ENCODE results near the gene MFSD12. TPM values are rescaled to one million over a fixed set of nuclear protein-coding genes. Genes with fewer than 3 reads are reported as not detected.

The MFSD12 gene
- total RNA-seq, 1 experiment from 2014 or later: 131 TPM

- peaks cover 11 to 17% of the 10 kb centered on the region in 2 experiments for H3K36me3 ChIP-seq (ENCODE audit: control insufficient read depth in 1 of 2, insufficient read depth in 2 of 2, low read length in 2 of 2)
- H3K79me2 ChIP-seq (ENCODE audit: insufficient read depth, low read length): peaks cover 18% of the 10 kb centered on the region; the same call in 1 of the 2 replicates
- 0 out of 2 replicates have a peak overlapping the region, but pooled peaks have one; percentile 1 for H3K4me2 ChIP-seq (ENCODE audit: low read length)
- peaks cover 5% of the 10 kb centered on the region; the same call in 1 of the 2 replicates for H4K20me1 ChIP-seq (ENCODE audit: insufficient read depth)
- intact Hi-C loops (cut with micrococcal nuclease): loop anchor here (1.0 to 5.0 kb wide), 2 partner anchors 30 to 82 kb away; partner anchors contain the start of gene CACTIN
- H3K4me3 ChIP-seq (replicated peaks in 1 of 2; ENCODE audit: low read depth in 1 of 2, low read length in 2 of 2): no peak overlapping the region
- CTCF ChIA-PET: interaction anchor here (0.7 to 2.0 kb wide), 8 partner anchors 13 to 60 kb away, joined by 3 to 11 read pairs (median 4); partner anchors contain the start of genes HMG20B and MFSD12
- H3K4me1 ChIP-seq (ENCODE audit: control insufficient read depth in 1 of 2, insufficient read depth in 2 of 2, low read length in 2 of 2): peaks cover 0 to 11% of the 10 kb centered on the region in 2 experiments; a peak in 2 of 4 replicates
- H3K9me2 ChIP-seq (ENCODE audit: insufficient read depth): no peaks in the 10 kb centered on the region
- peak; percentile 86 for ATAC-seq
- no peak for DNase-seq (ENCODE audit: low read depth, low spot score)
- TF ChIP-seq CTCF (IDR thresholded peaks at IDR 0.05 in 2 of 3, conservative IDR thresholded peaks at IDR 0.05 in 1 of 3; ENCODE audit: borderline replicate concordance in 1 of 3, insufficient read depth in 1 of 3, low read depth in 2 of 3, low read length in 2 of 3) (peak; percentile 78 to 98 (median 91)), CBX3 (IDR thresholded peaks at IDR 0.05; ENCODE audit: low read depth) (0 out of 2 replicates have a peak, but pooled peaks have one; percentile 12), EZH2phosphoT487 (IDR thresholded peaks at IDR 0.05; ENCODE audit: borderline replicate concordance) (no peak), RAD21 (IDR thresholded peaks at IDR 0.05; ENCODE audit: low read depth) (peak; percentile 82), EGR1 (IDR thresholded peaks at IDR 0.05; ENCODE audit: low read depth) (no peak), POLR2AphosphoS5 (IDR thresholded peaks at IDR 0.05; ENCODE audit: low read depth, low read length) (no peak), YY1 (IDR thresholded peaks at IDR 0.05; ENCODE audit: extremely low read depth, insufficient replicate concordance, low read depth, low read length) (no peak)
- POLR2A ChIA-PET: interaction anchor here (0.6 to 0.9 kb wide), 2 partner anchors 8 to 1098 kb away, joined by 3 read pairs; no protein-coding TSS in a partner anchor
- no peaks in the 10 kb centered on the region for H3K9me3 ChIP-seq (ENCODE audit: control insufficient read depth in 1 of 2, insufficient read depth in 1 of 2, low read depth in 1 of 2, low read length in 2 of 2)
- H2AFZ ChIP-seq (ENCODE audit: low read depth, low read length, poor library complexity, severe bottlenecking): no peak overlapping the region
- BruUV-seq (replicated peaks): no TSS peak
- H3K27ac ChIP-seq (ENCODE audit: low read depth, low read length): peak overlapping the region; percentile 24; the same call in 1 of the 2 replicates
- H3K9ac ChIP-seq (ENCODE audit: low read length): 0 out of 2 replicates have a peak overlapping the region, but pooled peaks have one; percentile 8
- RAD21 ChIA-PET (ENCODE audit: low non-redundant PET in 1 of 2, low total read pairs in 2 of 2, uncharacterized antibody in 2 of 2, unreplicated experiment in 2 of 2): interaction anchor here in 1 of 2 experiments (1.0 kb wide), 1 partner anchor 29 kb away, joined by 5 read pairs; no protein-coding TSS in a partner anchor
- no peaks in the 10 kb centered on the region for H3K27me3 ChIP-seq (ENCODE audit: insufficient read depth, low read length)
Measured at GRCh38 chr19:3544742-3545668, 12.4 kb downstream of the MFSD12 start.
